Measurements from ENCODE around the gene THG1L.

THG1L gene

GRCh38 chr5:157772127-157772526 lies 40.9 kb downstream of the THG1L start:
- H3K9ac ChIP-seq (ENCODE audit: low read length in 5 of 5), result no peak overlapping the region
- H3K36me3 ChIP-seq (ENCODE audit: control insufficient read depth in 5 of 5, insufficient read depth in 5 of 5, low read length in 5 of 5), result no peaks in the 10 kb centered on the region
- H3K4me1 ChIP-seq (ENCODE audit: control insufficient read depth in 5 of 5, insufficient read depth in 5 of 5, low read length in 5 of 5), result peaks cover 0 to 10% (median 9%) of the 10 kb centered on the region in 5 donors
- no peaks in the 10 kb centered on the region for H3K27me3 ChIP-seq (ENCODE audit: control insufficient read depth in 5 of 5, insufficient read depth in 4 of 5, low read length in 5 of 5)
- H3K27ac ChIP-seq (ENCODE audit: low read depth, low read length), result no peak overlapping the region
- peaks cover 0 to 6% (median 0%) of the 10 kb centered on the region in 5 donors for H3K9me3 ChIP-seq (ENCODE audit: control insufficient read depth in 5 of 5, low read length in 5 of 5)
- H3K4me3 ChIP-seq (ENCODE audit: low read depth in 1 of 5, low read length in 5 of 5), result no peak overlapping the region

GRCh38 chr5:157778121-157778805 lies 47.0 kb downstream of the THG1L start:
- Histone ChIP-seq H3K4me3 (ENCODE audit: low read depth in 1 of 5, low read length in 5 of 5) (no peak overlapping the region), H3K36me3 (ENCODE audit: control insufficient read depth in 5 of 5, insufficient read depth in 5 of 5, low read length in 5 of 5) (peaks cover 0 to 4% (median 0%) of the 10 kb centered on the region in 5 donors), H3K9ac (ENCODE audit: low read length in 5 of 5) (no peak overlapping the region), H3K27me3 (ENCODE audit: control insufficient read depth in 5 of 5, insufficient read depth in 4 of 5, low read length in 5 of 5) (no peaks in the 10 kb centered on the region), H3K27ac (ENCODE audit: low read depth, low read length) (no peak overlapping the region), H3K9me3 (ENCODE audit: control insufficient read depth in 5 of 5, low read length in 5 of 5) (no peaks in the 10 kb centered on the region), H3K4me1 (ENCODE audit: control insufficient read depth in 5 of 5, insufficient read depth in 5 of 5, low read length in 5 of 5) (no peaks in the 10 kb centered on the region)

- no peak overlapping the region for H3K9ac ChIP-seq (ENCODE audit: low read length in 5 of 5)
- no peaks in the 10 kb centered on the region for H3K27me3 ChIP-seq (ENCODE audit: control insufficient read depth in 5 of 5, insufficient read depth in 4 of 5, low read length in 5 of 5)
- H3K9me3 ChIP-seq (ENCODE audit: control insufficient read depth in 5 of 5, low read length in 5 of 5), result no peaks in the 10 kb centered on the region
- no peak overlapping the region for H3K4me3 ChIP-seq (ENCODE audit: low read depth in 1 of 5, low read length in 5 of 5)
- no peak overlapping the region for H3K27ac ChIP-seq (ENCODE audit: low read depth, low read length)
- peaks cover 0 to 5% (median 1%) of the 10 kb centered on the region in 5 donors for H3K36me3 ChIP-seq (ENCODE audit: control insufficient read depth in 5 of 5, insufficient read depth in 5 of 5, low read length in 5 of 5)
- H3K4me1 ChIP-seq (ENCODE audit: control insufficient read depth in 5 of 5, insufficient read depth in 5 of 5, low read length in 5 of 5), result no peaks in the 10 kb centered on the region
Measured at GRCh38 chr5:157779221-157779620, 48.0 kb downstream of the THG1L start.

- H3K36me3 ChIP-seq (ENCODE audit: control insufficient read depth in 5 of 5, insufficient read depth in 5 of 5, low read length in 5 of 5), result peaks cover 18 to 42% (median 28%) of the 10 kb centered on the region in 5 donors
- H3K27ac ChIP-seq (ENCODE audit: low read depth, low read length), result no peak overlapping the region
- no peak overlapping the region for H3K4me3 ChIP-seq (ENCODE audit: low read depth in 1 of 5, low read length in 5 of 5)
- no peaks in the 10 kb centered on the region for H3K4me1 ChIP-seq (ENCODE audit: control insufficient read depth in 5 of 5, insufficient read depth in 5 of 5, low read length in 5 of 5)
- H3K9me3 ChIP-seq (ENCODE audit: control insufficient read depth in 5 of 5, low read length in 5 of 5), result no peaks in the 10 kb centered on the region
- no peak overlapping the region for H3K9ac ChIP-seq (ENCODE audit: low read length in 5 of 5)
- no peaks in the 10 kb centered on the region for H3K27me3 ChIP-seq (ENCODE audit: control insufficient read depth in 5 of 5, insufficient read depth in 4 of 5, low read length in 5 of 5)
Measured at GRCh38 chr5:157785801-157786200, 54.6 kb downstream of the THG1L start.
